Measurements from ENCODE around the gene SF3A1.

The SF3A1 gene

GRCh38 chr22:30336752-30337460 is 19.8 kb downstream of the SF3A1 start:
- no peak for DNase-seq (ENCODE audit: low read depth)
- no peak for TF ChIP-seq CTCF (IDR thresholded peaks at IDR 0.05; ENCODE audit: insufficient read depth, low read depth, low read length, missing control alignments)
- no peak overlapping the region for H3K4me3 ChIP-seq (ENCODE audit: low read length)

GRCh38 chr22:30335236-30335635 is 21.5 kb downstream of the SF3A1 start:
- no peak for DNase-seq (ENCODE audit: low read depth)
- TF ChIP-seq CTCF (IDR thresholded peaks at IDR 0.05; ENCODE audit: insufficient read depth, low read depth, low read length, missing control alignments): no peak

GRCh38 chr22:30334646-30335045 is 22.0 kb downstream of the SF3A1 start:
- no peak for DNase-seq (ENCODE audit: low read depth)
- H3K4me3 ChIP-seq (ENCODE audit: low read length): no peak overlapping the region
- TF ChIP-seq CTCF (IDR thresholded peaks at IDR 0.05; ENCODE audit: insufficient read depth, low read depth, low read length, missing control alignments): no peak

More at GRCh38 chr22:30335236-30335635, 21.5 kb downstream of the SF3A1 start:
- no peak overlapping the region for H3K4me3 ChIP-seq (ENCODE audit: low read length)

- TF ChIP-seq CTCF (IDR thresholded peaks at IDR 0.05; ENCODE audit: insufficient read depth, low read depth, low read length, missing control alignments): no peak
- no peak overlapping the region for H3K4me3 ChIP-seq (ENCODE audit: low read length)
- DNase-seq (ENCODE audit: low read depth): no peak
These were observed 23.0 kb downstream of the SF3A1 start for GRCh38 chr22:30333707-30334087.

GRCh38 chr22:30332994-30333706 is 23.5 kb downstream of the SF3A1 start:
- no peak overlapping the region for H3K4me3 ChIP-seq (ENCODE audit: low read length)
- no peak for DNase-seq (ENCODE audit: low read depth)

GRCh38 chr22:30332551-30332950 is 24.1 kb downstream of the SF3A1 start:
- no peak for TF ChIP-seq CTCF (IDR thresholded peaks at IDR 0.05; ENCODE audit: insufficient read depth, low read depth, low read length, missing control alignments)
- no peak for DNase-seq (ENCODE audit: low read depth)
- H3K4me3 ChIP-seq (ENCODE audit: low read length): no peak overlapping the region

More at GRCh38 chr22:30332994-30333706, 23.5 kb downstream of the SF3A1 start:
- no peak for TF ChIP-seq CTCF (IDR thresholded peaks at IDR 0.05; ENCODE audit: insufficient read depth, low read depth, low read length, missing control alignments)
